Astrocyte of the spinal cord (primary cell): ENCODE measurements around the gene TTC28.

ENCODE experiments used
- DNase-seq: peaks from one replicate; pipeline ENCODE4 v3.0.0; 2011; ENCODE audit warnings: low read depth, low spot score
- H3K4me3 ChIP-seq: 2 replicates; pipeline ENCODE4 v1.5.1; 2011; ENCODE audit warnings: low read depth, mild to moderate bottlenecking, low read length, moderate library complexity
- in situ Hi-C: cut with HindIII; loops from 2 replicates; pipeline ENCODE4 v1.10.0; 2017; ENCODE audit warnings: low sequenced_read_pairs
- TF ChIP-seq, protein P1 (sequence below): IDR thresholded peaks from 2 replicates; pipeline ENCODE4 v1.5.1; 2012; ENCODE audit warnings: low read depth, mild to moderate bottlenecking, low read length, inconsistent platforms

Gene TTC28

GRCh38 chr22:28604966-28605761 is 74.5 kb downstream of the TTC28 start:
- in situ Hi-C loops: no loop called here
- TF ChIP-seq, protein P1, sequence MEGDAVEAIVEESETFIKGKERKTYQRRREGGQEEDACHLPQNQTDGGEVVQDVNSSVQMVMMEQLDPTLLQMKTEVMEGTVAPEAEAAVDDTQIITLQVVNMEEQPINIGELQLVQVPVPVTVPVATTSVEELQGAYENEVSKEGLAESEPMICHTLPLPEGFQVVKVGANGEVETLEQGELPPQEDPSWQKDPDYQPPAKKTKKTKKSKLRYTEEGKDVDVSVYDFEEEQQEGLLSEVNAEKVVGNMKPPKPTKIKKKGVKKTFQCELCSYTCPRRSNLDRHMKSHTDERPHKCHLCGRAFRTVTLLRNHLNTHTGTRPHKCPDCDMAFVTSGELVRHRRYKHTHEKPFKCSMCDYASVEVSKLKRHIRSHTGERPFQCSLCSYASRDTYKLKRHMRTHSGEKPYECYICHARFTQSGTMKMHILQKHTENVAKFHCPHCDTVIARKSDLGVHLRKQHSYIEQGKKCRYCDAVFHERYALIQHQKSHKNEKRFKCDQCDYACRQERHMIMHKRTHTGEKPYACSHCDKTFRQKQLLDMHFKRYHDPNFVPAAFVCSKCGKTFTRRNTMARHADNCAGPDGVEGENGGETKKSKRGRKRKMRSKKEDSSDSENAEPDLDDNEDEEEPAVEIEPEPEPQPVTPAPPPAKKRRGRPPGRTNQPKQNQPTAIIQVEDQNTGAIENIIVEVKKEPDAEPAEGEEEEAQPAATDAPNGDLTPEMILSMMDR: no peak
- peak; percentile 52 for DNase-seq
- H3K4me3 ChIP-seq: no peak overlapping the region

- in situ Hi-C loops: no loop called here
- TF ChIP-seq, protein P1: no peak
- DNase-seq: no peak
Observed at GRCh38 chr22:28601915-28602314, 77.7 kb downstream of the TTC28 start.

GRCh38 chr22:28600546-28601143 is 79.0 kb downstream of the TTC28 start:
- DNase-seq: peak; percentile 76
- TF ChIP-seq, protein P1: peak; percentile 14

More at GRCh38 chr22:28601915-28602314, 77.7 kb downstream of the TTC28 start:
- no peak overlapping the region for H3K4me3 ChIP-seq

DNA sequence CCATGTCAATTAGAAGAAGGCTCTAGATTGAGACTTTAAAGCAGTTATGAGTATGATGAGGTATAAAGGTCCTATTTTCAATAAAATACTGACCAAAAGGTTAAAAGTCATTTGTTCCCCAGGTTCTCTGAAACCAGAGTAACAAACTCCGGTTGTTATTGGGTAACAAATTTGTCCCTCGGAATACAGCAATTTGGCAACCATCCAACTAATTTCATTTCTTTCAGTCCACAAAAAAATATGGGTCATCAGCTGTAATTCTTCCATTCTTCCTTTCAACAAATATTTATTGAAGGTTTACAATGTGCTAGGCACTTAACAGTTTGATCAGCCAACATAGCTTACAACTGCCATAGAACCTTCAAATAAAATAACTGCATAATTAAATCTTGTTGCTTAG is 79.9 kb downstream of the TTC28 start:
- in situ Hi-C loops: no loop called here
- no peak overlapping the region for H3K4me3 ChIP-seq
- no peak for DNase-seq
- TF ChIP-seq, protein P1: no peak

More at GRCh38 chr22:28600546-28601143, 79.0 kb downstream of the TTC28 start:
- H3K4me3 ChIP-seq: no peak overlapping the region
- in situ Hi-C loops: no loop called here

DNA sequence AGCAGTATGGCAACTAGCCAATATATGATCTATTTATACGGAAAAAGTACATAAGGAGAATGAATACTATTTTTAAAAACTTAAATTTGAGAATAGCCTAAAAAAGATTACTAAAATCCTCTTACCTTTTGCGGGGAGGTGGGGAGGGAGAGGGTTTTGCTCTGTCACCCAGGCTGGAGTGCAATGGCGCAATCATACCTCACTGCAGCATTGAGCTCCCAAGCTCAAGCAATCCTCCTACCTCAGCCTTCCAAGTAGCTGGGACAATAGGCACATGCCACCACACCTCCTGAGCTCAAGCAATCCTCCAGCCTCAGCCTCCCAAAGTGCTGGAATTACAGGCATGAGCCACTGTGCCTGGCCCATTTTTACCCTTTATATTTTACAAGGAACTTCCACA is 82.0 kb downstream of the TTC28 start:
- no peak for DNase-seq
- no peak overlapping the region for H3K4me3 ChIP-seq
- TF ChIP-seq, protein P1: no peak
- in situ Hi-C loops: no loop called here

GRCh38 chr22:28594797-28595462 is 84.7 kb downstream of the TTC28 start:
- TF ChIP-seq, protein P1: peak; percentile 62
- DNase-seq: peak; percentile 76
- in situ Hi-C loops: no loop called here
- no peak overlapping the region for H3K4me3 ChIP-seq
